HepG2 (cell line): Measurements from ENCODE around the gene LRP5.

Experiments used
- KDM6A ChIP-seq: IDR thresholded peaks from 2 replicates; pipeline ENCODE4 v1.6.1; 2016; ENCODE audit warnings: low read depth
- NR2F6 ChIP-seq, 2 experiments: IDR thresholded peaks; 2 replicates each; pipeline ENCODE4 v1.6.1; 2016; ENCODE audit warnings: antibody characterized with exemption in 1 of 2, mild to moderate bottlenecking in 1 of 2
- RXRA ChIP-seq: sonication (generic); formaldehyde crosslinking; IDR thresholded peaks from 2 replicates; pipeline ENCODE4 v1.5.1; 2020; ENCODE audit warnings: missing genetic modification reagents
- SP140L ChIP-seq: sonication (generic); formaldehyde crosslinking; IDR thresholded peaks from 2 replicates; pipeline ENCODE4 v1.4.0; 2020; ENCODE audit warnings: missing genetic modification reagents, borderline replicate concordance
- TCF7 ChIP-seq: sonication (generic); IDR thresholded peaks from 2 replicates; pipeline ENCODE4 v1.6.1; 2016; ENCODE audit warnings: antibody characterized with exemption, low read depth
- ZFP36 ChIP-seq: fragments of 150-350 bp; IDR thresholded peaks from 2 replicates; pipeline ENCODE4 v1.6.1; 2018; ENCODE audit warnings: borderline replicate concordance, low read length, low read depth; ENCODE audit not compliant: partially characterized antibody
- ZNF766 ChIP-seq: sonication (generic); formaldehyde crosslinking; IDR thresholded peaks from 2 replicates; pipeline ENCODE4 v1.5.0; 2020; ENCODE audit warnings: missing genetic modification reagents, borderline replicate concordance
- TF ChIP-seq, protein P1 (sequence below): sonication (generic); formaldehyde crosslinking; IDR thresholded peaks from 2 replicates; pipeline ENCODE4 v1.8.1; 2023; ENCODE audit warnings: missing genetic modification reagents, mild to moderate bottlenecking, borderline replicate concordance

DNA sequence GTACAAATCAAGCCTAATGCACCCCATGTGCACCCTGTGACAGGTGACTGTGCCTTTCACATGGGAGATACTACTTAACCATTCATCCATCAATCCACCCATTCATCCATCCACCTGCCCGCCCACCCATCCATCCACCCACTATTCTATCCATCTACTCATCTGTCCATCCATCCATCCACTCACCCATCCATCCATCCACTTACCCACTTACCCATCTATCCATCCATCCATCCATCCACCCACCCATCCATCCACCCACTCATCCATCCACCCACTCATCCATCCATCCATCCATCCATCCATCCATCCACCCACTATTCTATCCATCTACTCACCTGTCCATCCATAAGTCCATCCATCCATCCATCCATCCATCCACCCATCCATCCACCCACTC lies 48.1 kb upstream of the LRP5 start:
- TF ChIP-seq SP140L (CRISPR knock-in tag) (no peak), ZNF766 (CRISPR knock-in tag) (no peak), TCF7 (no peak), RXRA (CRISPR knock-in tag) (no peak), NR2F6 (IDR thresholded peaks at IDR 0.05) (no peak), NR2F6 (CRISPR knock-in tag; IDR thresholded peaks at IDR 0.05) (no peak), KDM6A (CRISPR knock-in tag) (no peak), ZFP36 (no peak)
- TF ChIP-seq, protein P1, sequence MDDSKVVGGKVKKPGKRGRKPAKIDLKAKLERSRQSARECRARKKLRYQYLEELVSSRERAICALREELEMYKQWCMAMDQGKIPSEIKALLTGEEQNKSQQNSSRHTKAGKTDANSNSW, result no peak
